NCI-H2171 treated with DMSO at 0.1 percent for 48 hours (cell line): ENCODE results near the gene EPB41L3.
"Not testable (repeated sequence)": the region's sequence is repeated elsewhere in the genome, so short reads cannot be mapped to it uniquely, and the experiment has no call there.

Source experiments
- DNase-seq: peaks from one replicate; lab custom pipeline; 2025; lab: John Stamatoyannopoulos, UW

The EPB41L3 gene

GRCh38 chr18:5530629-5531178 lies 13.1 kb downstream of the EPB41L3 start:
- DNase-seq, result no peak

GRCh38 chr18:5529471-5529870 lies 14.3 kb downstream of the EPB41L3 start:
- DNase-seq, result no peak

DNA sequence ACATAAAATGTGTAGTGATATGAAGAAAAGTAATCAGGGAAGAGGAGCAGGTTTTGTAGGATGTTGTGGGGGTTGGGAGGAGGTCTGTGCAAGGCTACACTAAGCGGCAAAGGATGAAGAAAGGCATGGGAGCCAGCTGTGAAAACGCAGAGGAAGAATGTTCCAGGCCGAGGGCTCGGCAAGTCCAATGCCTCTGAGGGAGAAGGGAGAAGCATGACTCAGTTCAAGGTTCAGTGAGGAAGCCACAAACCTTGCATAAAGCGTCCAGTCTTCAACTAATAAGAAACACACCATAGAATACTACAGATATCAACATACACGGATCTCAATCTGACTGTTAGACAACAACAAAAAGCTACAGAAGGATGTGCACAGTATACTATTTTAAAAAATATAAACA lies 16.2 kb downstream of the EPB41L3 start:
- DNase-seq, result no peak

DNA sequence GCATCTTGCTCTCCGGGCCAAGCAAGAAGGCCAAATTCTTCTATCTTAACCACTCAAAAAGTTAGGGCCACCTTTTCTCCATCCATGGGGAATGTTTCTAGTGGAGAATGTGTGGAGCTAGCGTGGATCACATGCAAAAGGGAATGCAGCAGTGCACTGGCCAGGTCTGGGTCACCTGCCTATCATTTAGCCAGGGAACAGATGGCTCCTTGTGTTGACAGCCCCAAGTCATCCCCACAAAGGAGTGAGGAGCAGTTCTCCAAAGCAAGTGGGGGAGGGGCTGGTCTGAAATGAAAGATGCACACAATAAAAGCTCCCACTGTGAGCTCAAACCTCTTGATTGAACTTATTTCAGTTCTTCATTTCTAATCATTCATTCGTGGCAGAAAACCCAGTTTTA lies 19.1 kb downstream of the EPB41L3 start:
- DNase-seq, result peak; percentile 63

DNA sequence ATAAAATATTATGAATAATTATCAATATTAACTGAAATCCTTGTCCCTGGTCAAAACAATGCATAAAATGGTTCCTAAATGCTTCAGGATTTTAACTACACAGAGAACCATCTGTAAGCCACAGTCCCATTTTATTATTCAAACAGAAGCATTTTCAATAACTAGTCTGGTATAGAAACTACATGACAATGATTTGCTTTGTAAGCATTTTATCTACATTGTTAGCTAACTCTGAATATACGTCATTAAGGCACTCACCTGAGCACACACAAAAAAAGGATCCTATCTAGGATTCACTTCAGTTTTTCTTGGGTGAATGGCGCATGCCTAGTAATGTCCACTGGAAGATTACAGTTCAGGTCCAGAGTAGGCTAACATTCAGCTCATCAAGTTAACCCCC lies 22.8 kb downstream of the EPB41L3 start:
- no peak for DNase-seq

- no peak for DNase-seq
Measured at GRCh38 chr18:5520464-5520863, 23.3 kb downstream of the EPB41L3 start.

DNA sequence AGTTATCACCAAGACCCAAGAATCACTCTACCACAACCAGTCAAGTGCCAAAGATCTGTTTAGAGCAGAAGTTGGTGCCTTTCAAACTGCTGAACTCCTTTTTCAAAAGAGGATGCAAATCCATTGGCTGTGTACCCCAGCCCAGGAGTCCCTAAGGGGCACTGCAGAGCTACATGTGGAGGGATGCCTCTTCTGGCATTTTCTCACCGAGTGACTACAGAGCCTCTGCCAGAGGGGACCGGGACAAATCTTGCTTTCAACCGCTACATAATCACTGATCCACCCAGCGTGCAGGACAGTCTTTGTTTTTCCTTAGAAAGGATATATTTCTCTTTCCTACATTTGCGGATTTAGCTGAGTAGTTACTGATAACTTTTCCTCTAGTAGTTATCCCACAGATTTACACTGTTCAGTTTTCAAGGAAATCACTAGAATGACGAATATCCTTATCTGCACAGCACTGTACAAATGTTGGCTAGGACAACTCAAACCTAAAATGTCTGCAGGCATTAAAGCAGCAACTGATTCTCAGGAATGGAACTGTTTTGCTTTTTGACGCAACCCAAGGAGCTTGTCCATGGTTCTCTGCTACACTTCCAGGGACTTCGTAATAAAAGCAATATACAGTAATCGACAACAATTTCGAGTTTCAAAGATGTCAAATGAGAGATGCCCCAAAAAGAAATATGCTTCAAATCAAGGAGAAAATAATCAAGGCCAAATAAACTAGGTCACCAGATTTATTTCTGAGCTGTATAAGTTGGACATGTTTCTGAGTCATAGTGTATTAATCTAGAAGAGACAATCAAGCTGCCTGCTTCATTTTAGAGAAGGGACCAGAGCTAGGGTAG lies 24.1 kb downstream of the EPB41L3 start:
- peak; percentile 52 for DNase-seq

- peak; percentile 82 for DNase-seq
Measured at GRCh38 chr18:5518899-5519371, 24.9 kb downstream of the EPB41L3 start.

DNA sequence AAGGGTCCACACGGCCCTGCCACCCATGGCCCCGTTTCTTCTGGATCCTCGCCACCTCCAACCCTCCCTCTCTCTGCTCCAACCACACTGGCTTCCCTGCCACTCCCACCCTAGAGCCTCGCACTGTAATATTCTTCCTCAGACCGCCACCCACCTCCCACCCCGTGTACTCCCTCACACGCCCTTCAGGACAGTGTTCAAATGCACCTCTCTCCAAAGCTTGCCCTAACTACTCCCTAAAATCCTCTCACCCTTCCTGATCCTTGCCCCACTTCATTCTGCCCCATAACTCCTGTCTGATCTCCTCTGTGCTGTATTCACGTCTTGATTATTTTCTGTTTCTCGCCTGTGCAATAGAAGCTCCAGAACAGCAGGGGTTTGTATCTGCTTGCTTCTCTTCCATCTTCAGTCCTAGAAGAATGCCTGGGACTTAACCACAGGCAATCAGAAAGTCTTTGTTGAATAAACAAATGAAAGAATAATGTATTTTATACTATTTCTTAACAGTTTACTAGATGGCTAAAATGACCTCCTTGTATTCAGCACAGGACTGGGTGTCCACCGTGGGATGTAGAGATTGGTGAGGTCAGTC lies 25.5 kb downstream of the EPB41L3 start:
- DNase-seq, result no peak

GRCh38 chr18:5516841-5517240 lies 27.0 kb downstream of the EPB41L3 start:
- DNase-seq, result peak; percentile 52

DNA sequence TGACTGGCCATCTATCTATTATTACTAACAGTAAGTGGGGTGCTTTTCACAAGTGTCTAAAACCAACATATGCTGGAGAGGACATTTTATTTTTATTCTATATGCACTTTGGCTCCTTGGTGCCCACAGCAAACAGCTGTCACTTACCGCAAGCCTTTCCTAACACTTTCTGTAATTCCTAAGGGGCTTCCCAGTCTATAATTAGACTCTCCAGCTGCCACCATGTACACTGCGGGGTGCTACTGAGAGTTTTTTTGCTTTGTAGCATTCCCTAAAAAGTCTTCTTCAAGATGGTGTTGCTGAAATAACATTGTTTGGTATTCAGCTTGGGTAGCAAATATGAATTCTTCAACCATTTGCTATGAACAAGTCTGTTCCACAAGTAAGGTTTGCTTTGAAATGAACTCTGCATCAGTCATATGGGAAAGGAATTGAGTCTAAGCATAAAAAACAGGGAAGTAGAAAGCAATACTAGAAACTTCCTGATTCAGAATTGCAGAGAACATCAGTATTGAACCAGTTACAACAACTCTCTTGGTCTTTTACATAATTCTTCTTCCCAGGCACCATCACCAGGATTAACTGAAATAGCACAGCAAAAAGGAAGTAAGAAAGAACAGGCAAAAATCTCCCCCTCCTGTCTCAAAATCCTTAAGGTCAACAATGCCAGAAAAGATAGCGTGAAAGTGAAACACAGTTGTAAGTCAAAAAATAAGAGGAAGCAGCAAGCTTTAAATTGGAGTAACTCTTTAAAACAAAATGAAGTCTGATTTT lies 28.6 kb downstream of the EPB41L3 start:
- DNase-seq, result peak; percentile 98

DNA sequence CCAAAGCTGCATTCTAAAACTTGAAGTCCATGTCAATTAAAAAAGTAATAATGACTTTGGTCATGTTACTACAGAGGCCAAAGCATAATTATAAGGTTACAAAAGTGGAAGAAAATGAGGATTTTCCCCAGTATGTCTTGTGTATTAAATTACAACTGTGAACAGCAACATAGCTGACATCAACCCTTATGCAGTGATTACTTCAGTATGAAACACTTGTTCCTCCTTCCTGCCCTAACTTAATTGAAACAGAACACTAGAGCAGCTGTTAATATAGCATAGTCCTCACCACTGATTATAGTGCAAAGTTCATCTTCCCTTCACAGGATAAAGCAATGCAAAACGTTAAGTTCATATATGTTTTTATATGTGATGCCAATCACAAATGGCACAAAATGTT lies 29.9 kb downstream of the EPB41L3 start:
- DNase-seq, result peak; percentile 91

GRCh38 chr18:5512176-5512575 lies 31.6 kb downstream of the EPB41L3 start:
- peak; percentile 25 for DNase-seq

- DNase-seq, result not testable (repeated sequence)
Measured at GRCh38 chr18:5511541-5511940, 32.3 kb downstream of the EPB41L3 start.

DNA sequence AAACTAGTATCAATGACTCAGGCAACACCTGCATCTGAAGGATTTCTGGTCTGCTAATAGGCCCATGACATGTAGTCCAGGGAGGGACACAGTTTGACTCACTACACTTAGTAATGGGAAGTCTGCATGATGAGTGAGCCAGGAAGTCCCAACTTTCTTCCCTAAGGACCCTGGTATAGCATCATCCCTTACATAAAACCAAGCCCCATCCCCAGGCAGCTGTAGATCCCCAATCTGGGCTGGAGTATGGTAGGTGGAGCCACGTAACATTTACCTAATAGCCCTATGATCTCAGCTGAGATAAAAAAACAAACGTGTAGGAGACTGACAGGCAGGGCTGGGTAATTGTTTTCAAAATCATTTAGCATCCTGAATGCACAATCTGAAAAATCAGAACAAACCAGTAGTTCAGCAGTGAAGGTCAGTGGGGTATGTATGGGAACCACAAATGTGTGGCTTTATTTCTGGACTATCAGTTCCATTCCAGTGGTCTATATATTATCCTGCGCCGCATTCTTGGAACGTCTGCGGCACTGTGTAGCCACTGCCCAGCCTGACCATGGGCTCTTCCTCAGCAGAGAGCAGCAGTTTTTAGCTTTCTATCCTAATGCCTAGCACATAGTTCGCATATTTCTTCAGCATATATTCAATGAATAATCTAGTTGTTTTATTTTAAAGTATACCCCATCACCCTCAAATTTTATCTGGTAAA lies 33.5 kb downstream of the EPB41L3 start:
- peak; percentile 26 for DNase-seq

- DNase-seq, result no peak
Measured at GRCh38 chr18:5508821-5509220, 35.0 kb downstream of the EPB41L3 start.

DNA sequence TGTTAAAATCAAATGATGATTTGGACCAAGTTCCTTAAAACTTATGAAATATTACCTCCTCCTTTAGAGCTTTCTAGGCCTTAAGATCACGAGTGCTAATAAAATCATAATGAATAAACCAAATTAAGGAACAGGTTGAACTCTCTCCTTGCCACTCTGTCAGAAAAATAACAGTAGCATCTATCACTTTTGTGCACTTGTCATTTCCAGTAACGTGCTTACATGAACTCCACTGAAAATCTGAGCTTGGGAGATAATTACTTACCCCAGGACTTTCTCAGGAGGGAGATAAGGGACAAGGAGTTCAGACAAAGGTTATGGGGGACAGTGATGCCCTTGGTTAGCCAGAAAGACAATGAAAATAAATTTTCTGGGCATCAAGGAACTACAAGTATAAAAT lies 36.0 kb downstream of the EPB41L3 start:
- no peak for DNase-seq

DNA sequence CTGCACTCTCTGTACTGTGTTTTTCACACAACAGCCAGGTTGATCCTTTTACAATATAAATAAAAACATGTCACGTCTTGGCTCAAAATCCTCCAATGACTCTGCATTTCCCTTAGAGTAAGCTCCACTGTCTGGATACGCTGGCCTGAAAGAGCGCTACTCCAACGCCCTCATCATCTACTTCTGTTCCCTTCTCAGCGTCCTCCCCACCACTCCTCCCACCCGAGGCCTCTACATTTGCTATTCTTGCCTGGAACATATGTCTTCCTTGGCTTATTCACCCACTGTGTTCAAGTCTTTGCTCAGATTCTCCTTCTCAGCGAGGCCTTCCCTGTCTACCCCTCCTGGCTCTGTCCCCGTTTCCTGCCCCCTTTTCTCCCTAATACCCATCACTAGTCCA lies 37.6 kb downstream of the EPB41L3 start:
- no peak for DNase-seq

GRCh38 chr18:5503740-5504139 lies 40.1 kb downstream of the EPB41L3 start:
- DNase-seq, result no peak

- DNase-seq, result no peak
Measured at GRCh38 chr18:5500158-5500939, 43.4 kb downstream of the EPB41L3 start.

DNA sequence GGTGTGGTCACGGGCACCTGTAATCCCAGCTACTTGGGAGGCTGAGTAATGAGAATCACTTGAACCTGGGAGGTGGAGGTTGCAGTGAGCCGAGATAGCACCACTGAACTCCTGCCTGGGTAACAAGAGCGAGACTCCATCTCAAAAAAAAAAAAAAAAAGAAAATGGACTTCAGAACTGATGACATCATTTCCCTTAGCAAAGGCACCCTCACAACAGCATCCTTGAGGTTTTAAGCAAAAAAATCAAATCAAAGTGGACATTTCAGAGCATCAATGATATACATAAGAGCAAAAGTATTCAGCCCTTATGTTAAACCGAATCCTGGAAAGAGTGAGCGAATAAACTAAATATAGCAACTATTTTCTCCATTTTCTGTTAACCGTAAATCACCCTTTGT lies 45.3 kb downstream of the EPB41L3 start:
- no peak for DNase-seq
